ENCODE measurements around the gene GDF7. TPM values are rescaled to one million over a fixed set of nuclear protein-coding genes. Genes with fewer than 3 reads are reported as not detected.
A peak's percentile ranks its signal among the peaks of the same experiment; 100 is the strongest.

The GDF7 gene
- total and polyA plus RNA-seq, 2 of the 4 experiments (the other 2 are of a cell fraction) = under 0.01 to 0.02 TPM

GRCh38 chr2:20618886-20619521, 47.9 kb upstream of the GDF7 start:
- WGBS, 2 experiments (ENCODE audit: extremely low coverage in 2 of 2, insufficient read length in 1 of 2) = 87% methylated on average over 8 of the region's 15 CpGs; no CpG with 5 or more reads in 1 of the 2 experiments
- peaks cover 0 to 18% of the 10 kb centered on the region in 2 experiments; a peak in 1 of 4 replicates for H3K79me1 ChIP-seq (ENCODE audit: low read depth in 1 of 2, low read length in 2 of 2)
- peak overlapping the region; percentile 83 for H4K5ac ChIP-seq (ENCODE audit: low read depth, low read length)
- peaks cover 23% of the 10 kb centered on the region for H3K9me1 ChIP-seq (ENCODE audit: insufficient read depth, low read length)
- in situ Hi-C loops (cut with MboI; ENCODE audit: low sequenced_read_pairs) (no loop called here), intact Hi-C loops (cut with micrococcal nuclease) (loop anchor here (1.0 to 2.0 kb wide), 2 partner anchors 16 to 169 kb away; no protein-coding TSS in a partner anchor), dilution Hi-C loops (cut with HindIII; ENCODE audit: low sequenced_read_pairs, unreplicated experiment) (no loop called here)
- POLR2A ChIA-PET (ENCODE audit: unreplicated experiment) = interaction anchor here (2.1 kb wide), 1 partner anchor 171 kb away, joined by 14 read pairs; the partner anchor contains the start of gene RHOB
- H2AFZ ChIP-seq (replicated peaks; ENCODE audit: low read length, poor library complexity) = no peak overlapping the region
- peaks cover 27% of the 10 kb centered on the region for H3K36me3 ChIP-seq (ENCODE audit: control insufficient read depth, insufficient read depth, low read length)
- ATAC-seq (ENCODE audit: low read depth) = no peak
- BruUV-seq (replicated peaks) = no TSS peak
- no peak overlapping the region; the same call in 2 of the 3 replicates for H2BK15ac ChIP-seq (ENCODE audit: low read depth, low read length)
- H2AK9ac ChIP-seq (replicated peaks; ENCODE audit: low read depth, low read length, poor library complexity) = peak overlapping the region; percentile 95
- H3K27ac ChIP-seq (ENCODE audit: insufficient read depth, low read length) = peak overlapping the region; percentile 91
- no peaks in the 10 kb centered on the region for H3K9me3 ChIP-seq (ENCODE audit: control insufficient read depth, insufficient read depth, low read length)
- H3K4me1 ChIP-seq (ENCODE audit: control insufficient read depth, insufficient read depth, low read length) = peaks cover 25% of the 10 kb centered on the region
- CTCF ChIA-PET = interaction anchor here (0.9 to 1.6 kb wide), 2 partner anchors 36 to 243 kb away, joined by 3 read pairs; no protein-coding TSS in a partner anchor
- no peak overlapping the region for H2BK20ac ChIP-seq (ENCODE audit: low read depth, low read length)
- H4K20me1 ChIP-seq (ENCODE audit: insufficient read depth, low read length) = no peaks in the 10 kb centered on the region
- no peak overlapping the region for H3K4me3 ChIP-seq (ENCODE audit: insufficient read depth, low read depth, low read length)
- H2AK5ac ChIP-seq (ENCODE audit: low read depth, low read length) = peak overlapping the region; percentile 95
- H3K4me2 ChIP-seq (ENCODE audit: low read depth, low read length) = no peak overlapping the region
- H3K9ac ChIP-seq (ENCODE audit: low read depth, low read length) = no peak overlapping the region
- no peak overlapping the region for H3K14ac ChIP-seq (replicated peaks; ENCODE audit: low read depth, low read length)
- H2BK120ac ChIP-seq (ENCODE audit: low read depth, low read length) = no peak overlapping the region
- H3K4ac ChIP-seq (ENCODE audit: low read depth, low read length) = peak overlapping the region; percentile 93
- peak overlapping the region; percentile 16; the same call in 1 of the 2 replicates for H3K18ac ChIP-seq (ENCODE audit: low read depth, low read length)
- DNase-seq = no peak
- H2BK5ac ChIP-seq (ENCODE audit: low read depth, low read length, poor library complexity, severe bottlenecking) = peak overlapping the region; percentile 90
- peak overlapping the region; percentile 95 to 96 for H4K8ac ChIP-seq (ENCODE audit: low read depth in 2 of 2, low read length in 2 of 2)
- H3K23ac ChIP-seq (ENCODE audit: low read depth, low read length) = no peak overlapping the region
- H3K27me3 ChIP-seq (ENCODE audit: control insufficient read depth, insufficient read depth, low read length) = no peaks in the 10 kb centered on the region
- peak overlapping the region; percentile 95 for H4K91ac ChIP-seq (ENCODE audit: insufficient read depth, low read depth, low read length)
- no peak overlapping the region for H3K56ac ChIP-seq (ENCODE audit: extremely low read depth, insufficient read depth, low read length)
- TF ChIP-seq SMC3 (IDR thresholded peaks at IDR 0.05; ENCODE audit: low read depth, low read length) (no peak), NFE2L2 (IDR thresholded peaks at IDR 0.05; ENCODE audit: low read depth, low read length) (no peak), ELK1 (IDR thresholded peaks at IDR 0.05; ENCODE audit: borderline replicate concordance, low read depth, low read length) (no peak), BHLHE40 (IDR thresholded peaks at IDR 0.05; ENCODE audit: low read depth, low read length) (no peak), RAD21 (IDR thresholded peaks at IDR 0.05; ENCODE audit: low read length) (no peak), FOS (IDR thresholded peaks at IDR 0.05; ENCODE audit: low read depth, low read length) (no peak), MAFK (IDR thresholded peaks at IDR 0.05; ENCODE audit: low read depth, low read length) (no peak), USF2 (IDR thresholded peaks at IDR 0.05; ENCODE audit: low read depth, low read length) (no peak), RFX5 (IDR thresholded peaks at IDR 0.05; ENCODE audit: low read depth, low read length) (no peak), MAZ (IDR thresholded peaks at IDR 0.05; ENCODE audit: borderline replicate concordance, low read depth, low read length) (no peak), RCOR1 (IDR thresholded peaks at IDR 0.05; ENCODE audit: insufficient replicate concordance, low read length) (no peak), CHD1 (IDR thresholded peaks at IDR 0.05; ENCODE audit: low read depth, low read length) (no peak), CEBPB (IDR thresholded peaks at IDR 0.05; ENCODE audit: low read depth, low read length) (no peak), MXI1 (IDR thresholded peaks at IDR 0.05; ENCODE audit: borderline replicate concordance, low read depth, low read length) (no peak)

All from IMR-90 (cell line).